Caco-2 (cell line): ENCODE results near the gene TRIM2. TPM values are rescaled to one million over a fixed set of nuclear protein-coding genes. Genes with fewer than 3 reads are reported as not detected.

Experiments
- BruUV-seq: library from RNA; stranded (reverse); fragments of 400-500 nt; replicated peaks from 2 replicates; lab custom pipeline; 2021; lab: Mats Ljungman, UMichigan
- CTCF ChIA-PET: fragments of 300-600 bp; sonication (Branson Sonifier 250); formaldehyde crosslinking; loops from one replicate; lab custom pipeline; 2022; ENCODE audit warnings: antibody characterized with exemption; lab: Charles Lee
- POLR2A ChIA-PET: fragments of 300-600 bp; sonication (Branson Sonifier 250); formaldehyde crosslinking; loops from one replicate; lab custom pipeline; 2022; ENCODE audit warnings: antibody characterized with exemption; lab: Charles Lee
- DNase-seq, 2 experiments: peaks; one replicate each; pipeline versions ENCODE4 v3.0.0 to v3.0.0-alpha.2; 2020 to 2022
- H3K27me3 ChIP-seq: replicated peaks from 2 replicates; pipeline ENCODE4 v1.6.0; 2011; ENCODE audit warnings: low read length; ENCODE audit not compliant: control insufficient read depth, insufficient read depth
- H3K36me3 ChIP-seq: 2 replicates; pipeline ENCODE4 v1.5.1; 2011; ENCODE audit warnings: low read length; ENCODE audit not compliant: control insufficient read depth, insufficient read depth
- H3K4me1 ChIP-seq: fragments of 250-450 bp; sonication (Bioruptor Pico); 2 replicates; pipeline ENCODE4 v1.5.1; 2020; ENCODE audit warnings: mild to moderate bottlenecking
- H3K4me3 ChIP-seq: 2 replicates; pipeline ENCODE4 v1.5.1; 2011; ENCODE audit warnings: low read depth, mild to moderate bottlenecking, control low read depth, low read length
- H3K9me3 ChIP-seq: fragments of 250-450 bp; sonication (Bioruptor Pico); 2 replicates; pipeline ENCODE4 v1.5.1; 2020; ENCODE audit warnings: mild to moderate bottlenecking, moderate library complexity
- H3K27ac Mint-ChIP-seq: one replicate; pipeline ENCODE4 v1.8.0; 2022; ENCODE audit warnings: mixed read lengths; ENCODE audit not compliant: unreplicated experiment
- H3K27me3 Mint-ChIP-seq: one replicate; pipeline ENCODE4 v1.8.0; 2022; ENCODE audit warnings: mixed read lengths; ENCODE audit not compliant: insufficient read depth, unreplicated experiment
- H3K36me3 Mint-ChIP-seq: one replicate; pipeline ENCODE4 v1.8.0; 2022; ENCODE audit warnings: mild to moderate bottlenecking, mixed read lengths; ENCODE audit not compliant: insufficient read depth, unreplicated experiment
- H3K4me1 Mint-ChIP-seq: one replicate; pipeline ENCODE4 v1.8.0; 2022; ENCODE audit warnings: low read depth, mixed read lengths; ENCODE audit not compliant: unreplicated experiment
- H3K4me3 Mint-ChIP-seq: one replicate; pipeline ENCODE4 v1.8.0; 2022; ENCODE audit warnings: mild to moderate bottlenecking, moderate library complexity, mixed read lengths; ENCODE audit not compliant: unreplicated experiment
- H3K9me3 Mint-ChIP-seq: one replicate; pipeline ENCODE4 v1.8.0; 2022; ENCODE audit warnings: mixed read lengths; ENCODE audit not compliant: unreplicated experiment
- CTCF ChIP-seq, 2 experiments: fragments of 200-600 bp in 1 of 2; IDR thresholded peaks; 1 replicate in 1 of 2; 2 replicates in 1 of 2; pipeline versions ENCODE4 v1.5.1 to v1.8.0; 2011 to 2022; ENCODE audit warnings: antibody characterized with exemption in 1 of 2, control low read depth in 1 of 2, inconsistent platforms in 1 of 2, low read depth in 1 of 2, low read length in 1 of 2, mild to moderate bottlenecking in 1 of 2, moderate library complexity in 1 of 2; ENCODE audit not compliant: insufficient read depth in 1 of 2, severe bottlenecking in 1 of 2, unreplicated experiment in 1 of 2
- intact Hi-C: fragments of 100-400 bp; cut with micrococcal nuclease; formaldehyde crosslinking; loops from one replicate; pipeline ENCODE4 v1.10.0; 2022; ENCODE audit not compliant: unreplicated experiment
- total RNA-seq: library from RNA; stranded (reverse); gene quantifications from 2 replicates; pipeline ENCODE4 v1.2.3, GENCODE V29; 2022

Gene TRIM2
- total RNA-seq, 1 experiment from 2014 or later = 62.3 TPM

DNA sequence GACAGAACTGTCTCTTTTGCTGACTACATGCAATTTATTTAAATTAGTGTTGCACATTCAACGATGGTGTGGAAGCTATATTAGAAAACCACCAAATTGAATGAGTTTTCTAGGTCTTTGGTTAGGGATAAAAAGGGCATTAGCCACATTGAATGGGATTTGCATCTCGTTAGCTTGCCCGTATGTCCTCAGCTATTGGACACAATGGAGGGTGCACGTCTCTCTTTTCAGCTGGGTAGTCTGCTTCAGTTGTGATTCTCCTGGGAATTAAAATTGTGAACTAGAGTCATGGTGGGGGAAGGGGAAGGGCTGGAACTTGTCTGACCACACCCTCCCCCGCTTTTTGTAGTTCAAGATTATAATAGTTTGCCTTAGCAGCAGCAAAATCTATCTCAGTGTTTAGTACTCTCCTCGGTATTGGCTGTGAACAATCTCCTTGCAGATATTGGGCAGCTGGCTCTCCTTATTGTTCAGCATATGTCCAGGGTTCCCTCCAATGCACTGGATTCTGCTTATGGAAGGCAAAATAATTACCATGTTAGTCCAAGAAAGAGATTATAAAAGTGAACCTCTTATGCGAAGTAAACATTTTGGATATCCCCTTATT lies 23.3 kb downstream of the TRIM2 start:
- Histone ChIP-seq H3K27me3 (no peaks in the 10 kb centered on the region), H3K4me1 (peaks cover 3% of the 10 kb centered on the region), H3K36me3 (peaks cover under 1% of the 10 kb centered on the region; the same call in 1 of the 2 replicates), H3K4me3 (no peak overlapping the region), H3K9me3 (no peaks in the 10 kb centered on the region)
- POLR2A ChIA-PET = no interaction called here
- no peaks in the 10 kb centered on the region for H3K9me3 Mint-ChIP-seq
- no peak for TF ChIP-seq CTCF (IDR thresholded peaks at IDR 0.05; ENCODE audit: insufficient read depth in 1 of 2, low read depth in 1 of 2, low read length in 1 of 2, severe bottlenecking in 1 of 2, unreplicated experiment in 1 of 2)
- no peak overlapping the region for H3K27ac Mint-ChIP-seq
- no peak overlapping the region for H3K4me3 Mint-ChIP-seq
- peaks cover 29% of the 10 kb centered on the region for H3K36me3 Mint-ChIP-seq
- CTCF ChIA-PET = no interaction called here
- no peaks in the 10 kb centered on the region for H3K27me3 Mint-ChIP-seq
- DNase-seq = no peak
- H3K4me1 Mint-ChIP-seq = peaks cover 8% of the 10 kb centered on the region
- intact Hi-C loops = no loop called here
- no TSS peak for BruUV-seq

DNA sequence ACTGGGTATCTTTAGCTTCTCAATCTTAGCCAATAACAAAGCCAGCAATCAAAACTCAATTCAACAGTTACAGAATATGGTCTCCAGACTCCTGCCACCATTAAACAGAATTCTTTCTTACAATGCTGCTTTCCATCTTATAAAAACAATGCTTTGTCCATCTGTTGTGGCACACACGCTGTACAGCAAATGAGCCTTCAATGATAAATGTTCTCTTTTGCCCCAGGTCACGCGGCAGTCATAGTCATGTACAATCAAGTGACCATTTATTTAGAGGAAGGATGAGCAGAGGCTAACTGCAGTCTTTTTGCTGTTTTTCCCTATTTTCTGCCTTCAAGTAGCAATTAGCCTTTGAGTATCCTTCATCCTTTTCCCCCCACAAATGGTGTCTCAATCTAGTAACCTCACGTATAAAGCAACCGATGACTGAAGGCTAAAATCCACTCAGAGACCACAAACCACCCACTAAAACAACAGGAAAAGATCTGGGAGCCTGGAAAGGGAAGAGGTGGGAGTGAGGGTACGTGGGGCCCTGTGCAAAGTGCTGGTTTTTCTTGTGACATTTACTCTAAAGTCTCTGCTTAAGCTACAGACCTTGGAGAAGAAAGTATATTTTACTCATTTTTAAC lies 24.4 kb downstream of the TRIM2 start:
- no peaks in the 10 kb centered on the region for H3K27me3 ChIP-seq
- Mint-ChIP-seq H3K4me1 (peaks cover 19% of the 10 kb centered on the region), H3K4me3 (no peak overlapping the region), H3K36me3 (peaks cover 40% of the 10 kb centered on the region), H3K27me3 (no peaks in the 10 kb centered on the region), H3K9me3 (no peaks in the 10 kb centered on the region), H3K27ac (no peak overlapping the region)
- BruUV-seq = no TSS peak
- H3K36me3 ChIP-seq = no peaks in the 10 kb centered on the region
- ChIA-PET CTCF (no interaction called here), POLR2A (no interaction called here)
- peaks cover 8% of the 10 kb centered on the region for H3K4me1 ChIP-seq
- no peak overlapping the region for H3K4me3 ChIP-seq
- no peaks in the 10 kb centered on the region for H3K9me3 ChIP-seq
- no peak for TF ChIP-seq CTCF (IDR thresholded peaks at IDR 0.05; ENCODE audit: insufficient read depth in 1 of 2, low read depth in 1 of 2, low read length in 1 of 2, severe bottlenecking in 1 of 2, unreplicated experiment in 1 of 2)
- intact Hi-C loops = no loop called here
- DNase-seq = no peak

DNA sequence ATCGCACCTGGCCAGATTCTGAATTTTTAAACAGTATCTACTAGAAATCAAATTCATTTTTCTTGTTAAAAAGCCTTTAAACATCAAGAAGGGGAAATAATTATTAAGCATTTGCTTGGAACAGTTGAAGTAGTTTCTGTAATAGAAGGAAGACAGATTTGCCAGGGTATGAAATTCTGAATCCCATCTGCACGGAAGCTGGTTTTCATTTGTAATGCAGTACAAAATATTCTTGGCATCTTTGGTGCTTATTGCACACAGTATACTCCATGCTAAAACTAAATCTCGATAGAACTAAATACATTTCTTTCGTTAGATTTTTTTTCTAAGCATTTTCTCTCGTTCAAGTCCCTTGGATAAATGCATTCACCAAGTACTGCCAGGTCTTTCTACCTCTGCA lies 25.3 kb downstream of the TRIM2 start:
- no peak for DNase-seq
- BruUV-seq = no TSS peak
- Mint-ChIP-seq H3K36me3 (peaks cover 34% of the 10 kb centered on the region), H3K27me3 (no peaks in the 10 kb centered on the region), H3K9me3 (no peaks in the 10 kb centered on the region), H3K4me3 (no peak overlapping the region), H3K27ac (no peak overlapping the region), H3K4me1 (peaks cover 20% of the 10 kb centered on the region)
- no peak overlapping the region for H3K4me3 ChIP-seq
- CTCF ChIA-PET = no interaction called here
- H3K27me3 ChIP-seq = no peaks in the 10 kb centered on the region
- POLR2A ChIA-PET = no interaction called here
- no peak for TF ChIP-seq CTCF (IDR thresholded peaks at IDR 0.05; ENCODE audit: insufficient read depth in 1 of 2, low read depth in 1 of 2, low read length in 1 of 2, severe bottlenecking in 1 of 2, unreplicated experiment in 1 of 2)
- intact Hi-C loops = no loop called here
- H3K36me3 ChIP-seq = no peaks in the 10 kb centered on the region
- H3K9me3 ChIP-seq = no peaks in the 10 kb centered on the region
- H3K4me1 ChIP-seq = peaks cover 8% of the 10 kb centered on the region
